Fibroblast of lung (primary cell): Measurements from ENCODE around the gene XCL2.

Source experiments
- EZH2 ChIP-seq: IDR thresholded peaks from 2 replicates; pipeline ENCODE4 v1.5.1; 2012; ENCODE audit warnings: low read length, control low read depth, mild to moderate bottlenecking; ENCODE audit errors: missing control alignments
- TF ChIP-seq, protein P1 (sequence below), 2 donors: IDR thresholded peaks in 1 of 2; conservative IDR thresholded peaks in 1 of 2; 1 replicate in 1 of 2; 2 replicates in 1 of 2; pipeline ENCODE4 v1.5.1; 2011 to 2012; ENCODE audit warnings: low read length in 2 of 2, control low read depth in 1 of 2, inconsistent platforms in 1 of 2, low read depth in 1 of 2, mild to moderate bottlenecking in 1 of 2

DNA sequence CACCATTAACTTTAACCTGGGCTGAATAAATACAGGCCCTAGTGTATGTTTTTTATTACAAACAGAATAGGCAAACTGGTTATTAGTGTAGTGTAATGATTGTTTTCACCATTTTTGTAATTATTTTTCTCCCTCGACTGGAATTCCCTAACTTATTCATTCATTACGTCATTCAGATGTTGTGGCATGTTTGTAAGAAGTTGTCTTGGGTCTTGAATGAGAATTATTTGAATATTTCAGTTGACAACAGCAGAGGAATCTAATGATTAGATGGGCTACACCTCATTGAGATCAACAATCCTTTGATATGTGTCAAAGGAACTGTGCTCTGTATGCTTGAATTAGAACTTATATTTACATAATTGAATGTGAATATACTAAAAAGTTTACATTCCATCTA lies 45.4 kb upstream of the XCL2 start:
- no peak for TF ChIP-seq EZH2
- TF ChIP-seq, protein P1, sequence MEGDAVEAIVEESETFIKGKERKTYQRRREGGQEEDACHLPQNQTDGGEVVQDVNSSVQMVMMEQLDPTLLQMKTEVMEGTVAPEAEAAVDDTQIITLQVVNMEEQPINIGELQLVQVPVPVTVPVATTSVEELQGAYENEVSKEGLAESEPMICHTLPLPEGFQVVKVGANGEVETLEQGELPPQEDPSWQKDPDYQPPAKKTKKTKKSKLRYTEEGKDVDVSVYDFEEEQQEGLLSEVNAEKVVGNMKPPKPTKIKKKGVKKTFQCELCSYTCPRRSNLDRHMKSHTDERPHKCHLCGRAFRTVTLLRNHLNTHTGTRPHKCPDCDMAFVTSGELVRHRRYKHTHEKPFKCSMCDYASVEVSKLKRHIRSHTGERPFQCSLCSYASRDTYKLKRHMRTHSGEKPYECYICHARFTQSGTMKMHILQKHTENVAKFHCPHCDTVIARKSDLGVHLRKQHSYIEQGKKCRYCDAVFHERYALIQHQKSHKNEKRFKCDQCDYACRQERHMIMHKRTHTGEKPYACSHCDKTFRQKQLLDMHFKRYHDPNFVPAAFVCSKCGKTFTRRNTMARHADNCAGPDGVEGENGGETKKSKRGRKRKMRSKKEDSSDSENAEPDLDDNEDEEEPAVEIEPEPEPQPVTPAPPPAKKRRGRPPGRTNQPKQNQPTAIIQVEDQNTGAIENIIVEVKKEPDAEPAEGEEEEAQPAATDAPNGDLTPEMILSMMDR (conservative IDR thresholded peaks at IDR 0.05 in 1 of 2, IDR thresholded peaks at IDR 0.05 in 1 of 2; ENCODE audit: low read depth in 1 of 2, low read length in 2 of 2): no peak
